OCI-LY1 (cell line): Measurements from ENCODE around the gene TBC1D4.

ENCODE experiments used
- H2AFZ ChIP-seq: fragments of 200-600 bp; sonication (generic), shearing (Covaris generic); 2 replicates; pipeline ENCODE4 v1.6.0; 2014; ENCODE audit warnings: antibody characterized with exemption, mild to moderate bottlenecking, low read length
- H3F3A ChIP-seq: fragments of 200-600 bp; sonication (generic), shearing (Covaris generic); 2 replicates; pipeline ENCODE4 v1.6.0; 2014; ENCODE audit warnings: mild to moderate bottlenecking, antibody characterized with exemption, low read length, moderate library complexity; ENCODE audit not compliant: insufficient read depth
- H3K27ac ChIP-seq: fragments of 200-600 bp; sonication (generic); 2 replicates; pipeline ENCODE4 v1.5.1; 2014; ENCODE audit warnings: low read length, mixed run types, mild to moderate bottlenecking, low read depth; ENCODE audit not compliant: poor library complexity, severe bottlenecking
- H3K27me3 ChIP-seq: fragments of 200-600 bp; sonication (generic); 2 replicates; pipeline ENCODE4 v1.6.0; 2014; ENCODE audit warnings: antibody characterized with exemption, mild to moderate bottlenecking, low read length, moderate library complexity; ENCODE audit not compliant: insufficient read depth
- H3K36me3 ChIP-seq: fragments of 200-600 bp; sonication (generic); 2 replicates; pipeline ENCODE4 v1.6.1; 2014; ENCODE audit warnings: mild to moderate bottlenecking, antibody characterized with exemption, low read length, moderate library complexity, mixed read lengths; ENCODE audit not compliant: insufficient read depth
- H3K4me1 ChIP-seq: fragments of 200-600 bp; sonication (generic); 2 replicates; pipeline ENCODE4 v1.5.1; 2014; ENCODE audit warnings: mild to moderate bottlenecking, low read length, moderate library complexity; ENCODE audit not compliant: insufficient read depth, severe bottlenecking
- H3K4me2 ChIP-seq: fragments of 200-600 bp; sonication (generic), shearing (Covaris generic); 2 replicates; pipeline ENCODE4 v1.6.1; 2014; ENCODE audit warnings: low read length
- H3K4me3 ChIP-seq: fragments of 200-600 bp; sonication (generic); 2 replicates; pipeline ENCODE4 v1.5.1; 2014; ENCODE audit warnings: low read length, low read depth, mild to moderate bottlenecking, mixed read lengths; ENCODE audit not compliant: poor library complexity, severe bottlenecking
- H3K79me2 ChIP-seq: fragments of 200-600 bp; shearing (Covaris generic); 2 replicates; pipeline ENCODE4 v1.6.1; 2016; ENCODE audit warnings: mixed run types, low read length, mixed read lengths; ENCODE audit not compliant: insufficient read depth
- H3K9ac ChIP-seq: fragments of 200-600 bp; sonication (generic), shearing (Covaris generic); 2 replicates; pipeline ENCODE4 v1.6.1; 2014; ENCODE audit warnings: mild to moderate bottlenecking, low read length, mixed read lengths
- H3K9me2 ChIP-seq: fragments of 200-600 bp; sonication (generic), shearing (Covaris generic); 2 replicates; pipeline ENCODE4 v1.6.1; 2014; ENCODE audit warnings: low read depth, mild to moderate bottlenecking, low read length, mixed read lengths
- H3K9me3 ChIP-seq: fragments of 200-600 bp; shearing (Covaris generic); 2 replicates; pipeline ENCODE4 v1.6.1; 2014; ENCODE audit warnings: low read length, mixed read lengths
- H4K20me1 ChIP-seq: fragments of 200-600 bp; sonication (generic), shearing (Covaris generic); 2 replicates; pipeline ENCODE4 v1.6.0; 2016; ENCODE audit warnings: mild to moderate bottlenecking, low read length; ENCODE audit not compliant: insufficient read depth
- CTCF ChIP-seq: fragments of 200-600 bp; sonication (generic), shearing (Covaris generic); IDR thresholded peaks from 2 replicates; pipeline ENCODE4 v1.5.1; 2017; ENCODE audit warnings: mild to moderate bottlenecking, antibody characterized with exemption, low read length, moderate library complexity, mixed read lengths
- EZH2 ChIP-seq: fragments of 200-600 bp; sonication (generic), shearing (Covaris generic); IDR thresholded peaks from 2 replicates; pipeline ENCODE4 v1.8.0; 2017; ENCODE audit warnings: borderline replicate concordance, mixed run types, mild to moderate bottlenecking, antibody characterized with exemption, low read length, moderate library complexity, mixed read lengths

Gene TBC1D4

GRCh38 chr13:75407473-75407872 is 74.5 kb downstream of the TBC1D4 start:
- Histone ChIP-seq H3K9ac (no peak overlapping the region), H3K79me2 (no peaks in the 10 kb centered on the region), H3K4me3 (no peak overlapping the region), H3K27me3 (no peaks in the 10 kb centered on the region), H3K27ac (no peak overlapping the region), H3K4me2 (no peak overlapping the region), H2AFZ (no peak overlapping the region), H3K9me2 (no peaks in the 10 kb centered on the region), H3K36me3 (no peaks in the 10 kb centered on the region), H4K20me1 (no peaks in the 10 kb centered on the region), H3K4me1 (no peaks in the 10 kb centered on the region), H3F3A (no peaks in the 10 kb centered on the region), H3K9me3 (no peaks in the 10 kb centered on the region)
- TF ChIP-seq EZH2 (no peak), CTCF (no peak)

- no peaks in the 10 kb centered on the region for H3K27me3 ChIP-seq
- H3K79me2 ChIP-seq: no peaks in the 10 kb centered on the region
- no peak overlapping the region for H3K4me3 ChIP-seq
- H3K9ac ChIP-seq: no peak overlapping the region
- H3K27ac ChIP-seq: no peak overlapping the region
- no peaks in the 10 kb centered on the region for H3K9me2 ChIP-seq
- H3K9me3 ChIP-seq: no peaks in the 10 kb centered on the region
- no peak overlapping the region for H2AFZ ChIP-seq
- H3K4me2 ChIP-seq: no peak overlapping the region
- H3K36me3 ChIP-seq: no peaks in the 10 kb centered on the region
- no peaks in the 10 kb centered on the region for H3F3A ChIP-seq
- TF ChIP-seq CTCF: no peak
- no peak for TF ChIP-seq EZH2
- H3K4me1 ChIP-seq: no peaks in the 10 kb centered on the region
- no peaks in the 10 kb centered on the region for H4K20me1 ChIP-seq
Measured at GRCh38 chr13:75405976-75406703, 75.8 kb downstream of the TBC1D4 start.

- Histone ChIP-seq H3K27ac (no peak overlapping the region), H4K20me1 (no peaks in the 10 kb centered on the region), H3K4me1 (no peaks in the 10 kb centered on the region), H3K9me3 (no peaks in the 10 kb centered on the region), H3K36me3 (no peaks in the 10 kb centered on the region), H3K27me3 (no peaks in the 10 kb centered on the region), H3K4me2 (no peak overlapping the region), H3F3A (no peaks in the 10 kb centered on the region), H3K9ac (no peak overlapping the region), H3K9me2 (no peaks in the 10 kb centered on the region), H2AFZ (no peak overlapping the region), H3K79me2 (no peaks in the 10 kb centered on the region), H3K4me3 (no peak overlapping the region)
- TF ChIP-seq EZH2: no peak
- no peak for TF ChIP-seq CTCF
Measured at GRCh38 chr13:75404726-75405125, 77.2 kb downstream of the TBC1D4 start.
